ENCODE results near the gene SLC27A5. TPM values are rescaled to one million over a fixed set of nuclear protein-coding genes. Genes with fewer than 3 reads are reported as not detected.

SLC27A5 gene
- total and polyA plus RNA-seq, 9 of the 15 experiments (the other 6 are each of a cell fraction or from before 2014, with no cell fraction given), result 42.2 to 318 (median 64.7) TPM

- peak; percentile 99 for ATAC-seq
- Histone ChIP-seq H3K4me1 (replicated peaks in 1 of 2; ENCODE audit: control insufficient read depth in 2 of 2, insufficient read depth in 2 of 2, low read length in 2 of 2) (peaks cover 4 to 15% of the 10 kb centered on the region in 2 experiments; a peak in 4 of 5 replicates), H2AFZ (ENCODE audit: low read depth, low read length) (peak within 1 kb of the TSS; percentile 93), H3K9me3 (replicated peaks; ENCODE audit: control insufficient read depth, insufficient read depth, low read depth, low read length) (peaks cover 15% of the 10 kb centered on the region), H4K20me1 (replicated peaks; ENCODE audit: control insufficient read depth, insufficient read depth, low read length) (no peaks in the 10 kb centered on the region), H3K36me3 (ENCODE audit: control insufficient read depth, insufficient read depth, low read length) (peaks cover 21% of the 10 kb centered on the region; the same call in 1 of the 3 replicates), H3K4me2 (ENCODE audit: insufficient read depth, low read length) (peak within 1 kb of the TSS; percentile 90), H3K79me2 (ENCODE audit: control insufficient read depth, insufficient read depth, low read length) (peaks cover 8% of the 10 kb centered on the region; the same call in 2 of the 3 replicates), H3K4me3 (peak within 1 kb of the TSS; percentile 84), H3K9me1 (ENCODE audit: control insufficient read depth, insufficient read depth, low read length) (no peaks in the 10 kb centered on the region), H3K27ac (ENCODE audit: extremely low read depth, low read depth, low read length) (peak within 1 kb of the TSS; percentile 64), H3K27me3 (ENCODE audit: control insufficient read depth in 2 of 2, insufficient read depth in 2 of 2, low read length in 2 of 2) (no peaks in the 10 kb centered on the region), H3K9ac (ENCODE audit: insufficient read depth in 1 of 2, low read depth in 2 of 2, low read length in 2 of 2) (peak within 1 kb of the TSS; percentile 64 to 96; a peak in 3 of 4 replicates)
- peak; percentile 93 to 98 (median 95) for DNase-seq (ENCODE audit: extremely low read depth in 1 of 4, low spot score in 3 of 4)
- POLR2A ChIA-PET, result interaction anchor here (0.5 to 1.2 kb wide), 8 partner anchors 9 to 173 kb away, joined by 3 to 6 read pairs (median 4); partner anchors contain the start of genes ZNF324 and ZNF8
- CTCF ChIA-PET (ENCODE audit: low intra/inter-chr PET ratio), result no interaction called here
- intact Hi-C loops (cut with micrococcal nuclease) (no loop called here), in situ Hi-C loops (cut with MboI) (no loop called here)
- WGBS (ENCODE audit: insufficient coverage, low coverage, missing lambda C conversion rate), result under 1% methylated on average over 55 of the region's 79 CpGs
- peak; percentile 99 for FAIRE-seq
- no TSS peak for BruUV-seq (replicated peaks)
- TF ChIP-seq CBX8 (IDR thresholded peaks at IDR 0.05; ENCODE audit: borderline replicate concordance, extremely low read depth, low read depth, low read length, poor library complexity, severe bottlenecking) (no peak), RBBP5 (IDR thresholded peaks at IDR 0.05; ENCODE audit: borderline replicate concordance, insufficient read depth, low read length, poor library complexity, severe bottlenecking) (peak; percentile 65), ZNF395 (CRISPR knock-in tag; IDR thresholded peaks at IDR 0.05) (no peak), ELF2 (CRISPR knock-in tag; IDR thresholded peaks at IDR 0.05) (no peak), SMARCA5 (IDR thresholded peaks at IDR 0.05) (no peak), JUND (IDR thresholded peaks at IDR 0.05; ENCODE audit: borderline replicate concordance, low read depth, low read length) (peak; percentile 14; the same call in 1 of the 2 replicates), JUND (tag; IDR thresholded peaks at IDR 0.05; ENCODE audit: borderline replicate concordance, low read depth, low read length) (no peak; the same call in 2 of the 3 replicates), CHCHD3 (CRISPR knock-in tag; IDR thresholded peaks at IDR 0.05) (no peak), TFAP4 (CRISPR knock-in tag; IDR thresholded peaks at IDR 0.05; ENCODE audit: borderline replicate concordance) (peak; percentile 86), SUPT5H (IDR thresholded peaks at IDR 0.05) (peak; percentile 79), HOXB6 (CRISPR knock-in tag; IDR thresholded peaks at IDR 0.05; ENCODE audit: borderline replicate concordance) (no peak), E2F3 (CRISPR knock-in tag; IDR thresholded peaks at IDR 0.05) (peak; percentile 81)
- TF ChIP-seq, protein P1, sequence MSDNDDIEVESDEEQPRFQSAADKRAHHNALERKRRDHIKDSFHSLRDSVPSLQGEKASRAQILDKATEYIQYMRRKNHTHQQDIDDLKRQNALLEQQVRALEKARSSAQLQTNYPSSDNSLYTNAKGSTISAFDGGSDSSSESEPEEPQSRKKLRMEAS (CRISPR knock-in tag; IDR thresholded peaks at IDR 0.05), result peak; percentile 84
- TF ChIP-seq, protein P2, sequence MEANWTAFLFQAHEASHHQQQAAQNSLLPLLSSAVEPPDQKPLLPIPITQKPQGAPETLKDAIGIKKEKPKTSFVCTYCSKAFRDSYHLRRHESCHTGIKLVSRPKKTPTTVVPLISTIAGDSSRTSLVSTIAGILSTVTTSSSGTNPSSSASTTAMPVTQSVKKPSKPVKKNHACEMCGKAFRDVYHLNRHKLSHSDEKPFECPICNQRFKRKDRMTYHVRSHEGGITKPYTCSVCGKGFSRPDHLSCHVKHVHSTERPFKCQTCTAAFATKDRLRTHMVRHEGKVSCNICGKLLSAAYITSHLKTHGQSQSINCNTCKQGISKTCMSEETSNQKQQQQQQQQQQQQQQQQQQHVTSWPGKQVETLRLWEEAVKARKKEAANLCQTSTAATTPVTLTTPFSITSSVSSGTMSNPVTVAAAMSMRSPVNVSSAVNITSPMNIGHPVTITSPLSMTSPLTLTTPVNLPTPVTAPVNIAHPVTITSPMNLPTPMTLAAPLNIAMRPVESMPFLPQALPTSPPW (CRISPR knock-in tag; IDR thresholded peaks at IDR 0.05), result peak; percentile 84
- TF ChIP-seq, protein P3, sequence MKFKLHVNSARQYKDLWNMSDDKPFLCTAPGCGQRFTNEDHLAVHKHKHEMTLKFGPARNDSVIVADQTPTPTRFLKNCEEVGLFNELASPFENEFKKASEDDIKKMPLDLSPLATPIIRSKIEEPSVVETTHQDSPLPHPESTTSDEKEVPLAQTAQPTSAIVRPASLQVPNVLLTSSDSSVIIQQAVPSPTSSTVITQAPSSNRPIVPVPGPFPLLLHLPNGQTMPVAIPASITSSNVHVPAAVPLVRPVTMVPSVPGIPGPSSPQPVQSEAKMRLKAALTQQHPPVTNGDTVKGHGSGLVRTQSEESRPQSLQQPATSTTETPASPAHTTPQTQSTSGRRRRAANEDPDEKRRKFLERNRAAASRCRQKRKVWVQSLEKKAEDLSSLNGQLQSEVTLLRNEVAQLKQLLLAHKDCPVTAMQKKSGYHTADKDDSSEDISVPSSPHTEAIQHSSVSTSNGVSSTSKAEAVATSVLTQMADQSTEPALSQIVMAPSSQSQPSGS (CRISPR knock-in tag; IDR thresholded peaks at IDR 0.05), result 0 out of 2 replicates have a peak, but pooled peaks have one; percentile 34
Observed at GRCh38 chr19:58451358-58452101, 60.3 kb downstream of the SLC27A5 start, which contains the start of gene ZNF324B. Gene ZNF324B (plus strand): TSS chr19:58451622. CDS start chr19:58453702, 2,080 bp downstream.

Measured in K562 (cell line).